GM18519 (cell line): ENCODE results near the gene PSG1.
"Not testable (repeated sequence)": the region's sequence is repeated elsewhere in the genome, so short reads cannot be mapped to it uniquely, and the experiment has no call there.

Experiments used
- ATAC-seq: cut with Tn5 transposase; IDR thresholded peaks from one replicate; pipeline ENCODE4 v1.9.1; 2021; ENCODE audit warnings: mild to moderate bottlenecking, moderate library complexity; ENCODE audit not compliant: unreplicated experiment, low FRiP score

PSG1 gene

GRCh38 chr19:42831221-42832019 is 48.1 kb downstream of the PSG1 start:
- ATAC-seq = no peak

- ATAC-seq = not testable (repeated sequence)
Observed at GRCh38 chr19:42821306-42821977, 58.1 kb downstream of the PSG1 start.

- not testable (repeated sequence) for ATAC-seq
Observed at GRCh38 chr19:42819960-42820650, 59.4 kb downstream of the PSG1 start.

- no peak for ATAC-seq
Observed at GRCh38 chr19:42816894-42817293, 62.6 kb downstream of the PSG1 start.
